Measurements from ENCODE around the gene FAM204A.

The FAM204A gene

GRCh38 chr10:118332236-118332635 lies 9.9 kb downstream of the FAM204A start:
- no peak for DNase-seq (ENCODE audit: low read depth in 1 of 2, low spot score in 1 of 2)

GRCh38 chr10:118330295-118331076 lies 11.6 kb downstream of the FAM204A start:
- no peak for DNase-seq (ENCODE audit: low read depth in 1 of 2, low spot score in 1 of 2)

GRCh38 chr10:118324140-118324539 lies 18.0 kb downstream of the FAM204A start:
- no peak for DNase-seq (ENCODE audit: low read depth in 1 of 2, low spot score in 1 of 2)

- DNase-seq (ENCODE audit: low read depth in 1 of 2, low spot score in 1 of 2): no peak
These were observed 20.2 kb downstream of the FAM204A start for GRCh38 chr10:118321724-118322575.

- no peak for DNase-seq (ENCODE audit: low read depth in 1 of 2, low spot score in 1 of 2)
These were observed 26.5 kb downstream of the FAM204A start for GRCh38 chr10:118315629-118316028.

GRCh38 chr10:118314882-118315281 lies 27.2 kb downstream of the FAM204A start:
- no peak for DNase-seq (ENCODE audit: low read depth in 1 of 2, low spot score in 1 of 2)

- DNase-seq (ENCODE audit: low read depth in 1 of 2, low spot score in 1 of 2): no peak
These were observed 30.6 kb downstream of the FAM204A start for GRCh38 chr10:118311505-118311904.

- DNase-seq (ENCODE audit: low read depth in 1 of 2, low spot score in 1 of 2): no peak
These were observed 31.3 kb downstream of the FAM204A start for GRCh38 chr10:118310822-118311221.

- no peak for DNase-seq (ENCODE audit: low read depth in 1 of 2, low spot score in 1 of 2)
These were observed 32.2 kb downstream of the FAM204A start for GRCh38 chr10:118309911-118310310.

GRCh38 chr10:118308664-118309063 lies 33.5 kb downstream of the FAM204A start:
- no peak for DNase-seq (ENCODE audit: low read depth in 1 of 2, low spot score in 1 of 2)

GRCh38 chr10:118307859-118308258 lies 34.3 kb downstream of the FAM204A start:
- DNase-seq (ENCODE audit: low read depth in 1 of 2, low spot score in 1 of 2): no peak

GRCh38 chr10:118307220-118307619 lies 34.9 kb downstream of the FAM204A start:
- no peak for DNase-seq (ENCODE audit: low read depth in 1 of 2, low spot score in 1 of 2)

GRCh38 chr10:118305730-118306129 lies 36.4 kb downstream of the FAM204A start:
- DNase-seq (ENCODE audit: low read depth in 1 of 2, low spot score in 1 of 2): no peak

- no peak for DNase-seq (ENCODE audit: low read depth in 1 of 2, low spot score in 1 of 2)
These were observed 37.6 kb downstream of the FAM204A start for GRCh38 chr10:118304521-118304920.

- DNase-seq (ENCODE audit: low read depth in 1 of 2, low spot score in 1 of 2): no peak
These were observed 40.9 kb downstream of the FAM204A start for GRCh38 chr10:118301211-118301610.

GRCh38 chr10:118300320-118300719 lies 41.8 kb downstream of the FAM204A start:
- DNase-seq (ENCODE audit: low read depth in 1 of 2, low spot score in 1 of 2): no peak

- DNase-seq (ENCODE audit: low read depth in 1 of 2, low spot score in 1 of 2): no peak
These were observed 43.3 kb downstream of the FAM204A start for GRCh38 chr10:118298787-118299186.

- DNase-seq (ENCODE audit: low read depth in 1 of 2, low spot score in 1 of 2): no peak
These were observed 51.0 kb downstream of the FAM204A start for GRCh38 chr10:118291122-118291521.

GRCh38 chr10:118290471-118290995 lies 51.6 kb downstream of the FAM204A start:
- no peak for DNase-seq (ENCODE audit: low read depth in 1 of 2, low spot score in 1 of 2)

- no peak for DNase-seq (ENCODE audit: low read depth in 1 of 2, low spot score in 1 of 2)
These were observed 54.9 kb downstream of the FAM204A start for GRCh38 chr10:118287076-118287806.
